ENCODE data around the gene FOXP1. TPM values are rescaled to one million over a fixed set of nuclear protein-coding genes. Genes with fewer than 3 reads are reported as not detected.
A peak's percentile ranks its signal among the peaks of the same experiment; 100 is the strongest.

The FOXP1 gene
- total RNA-seq, 2 experiments from 2014 or later: 66.3 to 68.8 TPM

GRCh38 chr3:71241246-71241901 is 342.2 kb downstream of the FOXP1 start:
- CTCF ChIA-PET: no interaction called here
- H3K36me3 Mint-ChIP-seq: no peaks in the 10 kb centered on the region
- H3K9me3 Mint-ChIP-seq (ENCODE audit: low read depth): no peaks in the 10 kb centered on the region
- H3K27ac Mint-ChIP-seq: no peak overlapping the region
- no peak for ATAC-seq
- H3K4me1 Mint-ChIP-seq: no peaks in the 10 kb centered on the region
- H3K4me3 Mint-ChIP-seq: no peak overlapping the region
- DNase-seq: no peak
- no peaks in the 10 kb centered on the region for H3K27me3 Mint-ChIP-seq

GRCh38 chr3:71240034-71240433 is 343.5 kb downstream of the FOXP1 start:
- Mint-ChIP-seq H3K9me3 (ENCODE audit: low read depth) (no peaks in the 10 kb centered on the region), H3K4me3 (no peak overlapping the region), H3K27me3 (no peaks in the 10 kb centered on the region), H3K4me1 (no peaks in the 10 kb centered on the region), H3K27ac (no peak overlapping the region), H3K36me3 (no peaks in the 10 kb centered on the region)
- DNase-seq: no peak
- no peak for ATAC-seq
- CTCF ChIA-PET: no interaction called here

GRCh38 chr3:71238355-71238757 is 345.2 kb downstream of the FOXP1 start:
- Mint-ChIP-seq H3K9me3 (ENCODE audit: low read depth) (no peaks in the 10 kb centered on the region), H3K4me1 (no peaks in the 10 kb centered on the region), H3K27ac (no peak overlapping the region), H3K36me3 (peaks cover 2% of the 10 kb centered on the region), H3K27me3 (no peaks in the 10 kb centered on the region), H3K4me3 (no peak overlapping the region)
- CTCF ChIA-PET: no interaction called here
- DNase-seq (no peak), ATAC-seq (no peak)

- no peak for DNase-seq
- Mint-ChIP-seq H3K27me3 (no peaks in the 10 kb centered on the region), H3K36me3 (peaks cover 2% of the 10 kb centered on the region), H3K27ac (no peak overlapping the region), H3K9me3 (ENCODE audit: low read depth) (no peaks in the 10 kb centered on the region), H3K4me3 (no peak overlapping the region), H3K4me1 (no peaks in the 10 kb centered on the region)
- CTCF ChIA-PET: no interaction called here
- no peak for ATAC-seq
These were observed 345.9 kb downstream of the FOXP1 start for GRCh38 chr3:71237672-71238071.

GRCh38 chr3:71235846-71236245 is 347.7 kb downstream of the FOXP1 start:
- Mint-ChIP-seq H3K27ac (no peak overlapping the region), H3K4me1 (peaks cover 5% of the 10 kb centered on the region), H3K9me3 (ENCODE audit: low read depth) (no peaks in the 10 kb centered on the region), H3K36me3 (peaks cover 2% of the 10 kb centered on the region), H3K4me3 (no peak overlapping the region), H3K27me3 (peaks cover 3% of the 10 kb centered on the region)
- ATAC-seq (no peak), DNase-seq (no peak)
- CTCF ChIA-PET: no interaction called here

GRCh38 chr3:71232895-71233294 is 350.6 kb downstream of the FOXP1 start:
- Mint-ChIP-seq H3K27me3 (peaks cover 14% of the 10 kb centered on the region), H3K4me1 (peaks cover 11% of the 10 kb centered on the region)
- CTCF ChIA-PET: interaction anchor here (0.7 to 1.1 kb wide), 3 partner anchors 9 to 75 kb away, joined by 3 read pairs; no protein-coding TSS in a partner anchor

GRCh38 chr3:71232175-71232679 is 351.3 kb downstream of the FOXP1 start:
- ATAC-seq (no peak), DNase-seq (no peak)
- Mint-ChIP-seq H3K27me3 (peaks cover 14% of the 10 kb centered on the region), H3K4me3 (no peak overlapping the region), H3K27ac (no peak overlapping the region), H3K9me3 (ENCODE audit: low read depth) (no peaks in the 10 kb centered on the region), H3K4me1 (peaks cover 17% of the 10 kb centered on the region), H3K36me3 (peaks cover 2% of the 10 kb centered on the region)
- CTCF ChIA-PET: interaction anchor here (1.6 kb wide), 1 partner anchor 10 kb away, joined by 4 read pairs; no protein-coding TSS in a partner anchor

More at GRCh38 chr3:71232895-71233294, 350.6 kb downstream of the FOXP1 start:
- Mint-ChIP-seq H3K27ac (no peak overlapping the region), H3K9me3 (ENCODE audit: low read depth) (no peaks in the 10 kb centered on the region), H3K36me3 (peaks cover 2% of the 10 kb centered on the region), H3K4me3 (no peak overlapping the region)
- DNase-seq: no peak
- no peak for ATAC-seq

- CTCF ChIA-PET: interaction anchor here (1.0 to 1.6 kb wide), 2 partner anchors 11 to 355 kb away, joined by 3 to 4 read pairs; no protein-coding TSS in a partner anchor
- no peak for ATAC-seq
- no peak overlapping the region for H3K4me3 Mint-ChIP-seq
- peaks cover 14% of the 10 kb centered on the region for H3K27me3 Mint-ChIP-seq
- H3K4me1 Mint-ChIP-seq: peaks cover 22% of the 10 kb centered on the region
- H3K36me3 Mint-ChIP-seq: peaks cover 2% of the 10 kb centered on the region
- no peaks in the 10 kb centered on the region for H3K9me3 Mint-ChIP-seq (ENCODE audit: low read depth)
- no peak overlapping the region for H3K27ac Mint-ChIP-seq
- DNase-seq: no peak
These were observed 351.8 kb downstream of the FOXP1 start for GRCh38 chr3:71231680-71232079.

GRCh38 chr3:71229905-71230657 is 353.4 kb downstream of the FOXP1 start:
- peaks cover 36% of the 10 kb centered on the region for H3K4me1 Mint-ChIP-seq
- CTCF ChIA-PET: interaction anchor here (1.0 kb wide), 1 partner anchor 19 kb away, joined by 3 read pairs; no protein-coding TSS in a partner anchor
- peaks cover 2% of the 10 kb centered on the region for H3K36me3 Mint-ChIP-seq
- no peak overlapping the region for H3K27ac Mint-ChIP-seq
- DNase-seq (no peak), ATAC-seq (no peak)
- peaks cover 20% of the 10 kb centered on the region for H3K27me3 Mint-ChIP-seq
- no peaks in the 10 kb centered on the region for H3K9me3 Mint-ChIP-seq (ENCODE audit: low read depth)
- no peak overlapping the region for H3K4me3 Mint-ChIP-seq

GRCh38 chr3:71228156-71228866 is 355.2 kb downstream of the FOXP1 start:
- peaks cover 40% of the 10 kb centered on the region for H3K4me1 Mint-ChIP-seq
- no peak overlapping the region for H3K4me3 Mint-ChIP-seq
- no peaks in the 10 kb centered on the region for H3K9me3 Mint-ChIP-seq (ENCODE audit: low read depth)
- CTCF ChIA-PET: interaction anchor here (1.0 to 1.2 kb wide), 2 partner anchors 21 to 132 kb away, joined by 3 read pairs; no protein-coding TSS in a partner anchor
- H3K27me3 Mint-ChIP-seq: peaks cover 30% of the 10 kb centered on the region
- DNase-seq (no peak), ATAC-seq (no peak)
- no peak overlapping the region for H3K27ac Mint-ChIP-seq
- H3K36me3 Mint-ChIP-seq: peaks cover 7% of the 10 kb centered on the region

- H3K27ac Mint-ChIP-seq: peak overlapping the region; percentile 95
- H3K27me3 Mint-ChIP-seq: peaks cover 33% of the 10 kb centered on the region
- H3K9me3 Mint-ChIP-seq (ENCODE audit: low read depth): no peaks in the 10 kb centered on the region
- DNase-seq (no peak), ATAC-seq (peak; percentile 9)
- peaks cover 13% of the 10 kb centered on the region for H3K36me3 Mint-ChIP-seq
- CTCF ChIA-PET: no interaction called here
- peak overlapping the region; percentile 80 for H3K4me3 Mint-ChIP-seq
- peaks cover 36% of the 10 kb centered on the region for H3K4me1 Mint-ChIP-seq
These were observed 356.3 kb downstream of the FOXP1 start for GRCh38 chr3:71227270-71227661.

GRCh38 chr3:71226565-71227269 is 356.8 kb downstream of the FOXP1 start:
- CTCF ChIA-PET: no interaction called here
- Mint-ChIP-seq H3K36me3 (peaks cover 13% of the 10 kb centered on the region), H3K4me1 (peaks cover 35% of the 10 kb centered on the region)

More at GRCh38 chr3:71226565-71227269, 356.8 kb downstream of the FOXP1 start:
- ATAC-seq: peak; percentile 89
- Mint-ChIP-seq H3K27me3 (peaks cover 32% of the 10 kb centered on the region), H3K9me3 (ENCODE audit: low read depth) (no peaks in the 10 kb centered on the region), H3K4me3 (peak overlapping the region; percentile 80), H3K27ac (peak overlapping the region; percentile 95)
- DNase-seq: peak; percentile 95
